Ishikawa (cell line): ENCODE measurements around the gene GRIA4.

ENCODE experiments used
- EP300 ChIP-seq: IDR thresholded peaks from 2 replicates; pipeline ENCODE4 v1.6.1; 2012; ENCODE audit warnings: borderline replicate concordance
- RAD21 ChIP-seq: IDR thresholded peaks from 2 replicates; pipeline ENCODE4 v1.6.1; 2012; ENCODE audit warnings: low read depth
- TEAD4 ChIP-seq: IDR thresholded peaks from 2 replicates; pipeline ENCODE4 v1.6.1; 2012
- ZBTB7A ChIP-seq: IDR thresholded peaks from 2 replicates; pipeline ENCODE4 v1.6.1; 2012; ENCODE audit warnings: low read depth

DNA sequence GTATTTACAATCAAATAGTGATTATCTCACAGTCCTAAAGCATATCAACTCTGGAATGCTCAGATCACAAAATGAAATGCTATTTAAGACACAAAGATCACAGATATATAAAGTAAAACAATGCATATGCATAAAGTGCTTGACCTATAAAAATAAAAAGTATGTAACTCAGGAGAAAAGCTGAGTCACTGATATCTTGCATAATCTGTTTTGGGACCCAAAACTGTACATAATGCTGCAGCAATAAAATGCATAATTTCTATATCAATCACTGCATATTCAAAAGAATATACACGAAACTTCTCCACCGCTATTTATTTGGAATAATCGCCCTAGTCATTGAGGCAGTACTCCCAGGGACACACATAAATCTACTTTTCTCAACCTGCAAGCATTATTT is 34.9 kb upstream of the GRIA4 start:
- TF ChIP-seq RAD21 (no peak), EP300 (no peak), TEAD4 (no peak), ZBTB7A (no peak)
